ENCODE results near the gene SLC7A7. TPM values are rescaled to one million over a fixed set of nuclear protein-coding genes. Genes with fewer than 3 reads are reported as not detected.
"Not testable (repeated sequence)": the region's sequence is repeated elsewhere in the genome, so short reads cannot be mapped to it uniquely, and the experiment has no call there.

The SLC7A7 gene
- total RNA-seq, 1 donor from 2014 or later, result 14.3 TPM

- Mint-ChIP-seq H3K36me3 (ENCODE audit: low read depth, unreplicated experiment) (peaks cover 13% of the 10 kb centered on the region), H3K9me3 (ENCODE audit: unreplicated experiment) (no peaks in the 10 kb centered on the region), H3K4me3 (ENCODE audit: unreplicated experiment) (no peak overlapping the region), H3K27me3 (ENCODE audit: low read depth, unreplicated experiment) (no peaks in the 10 kb centered on the region), H3K27ac (ENCODE audit: unreplicated experiment) (no peak overlapping the region), H3K4me1 (ENCODE audit: low read depth, unreplicated experiment) (peaks cover 19% of the 10 kb centered on the region)
- Histone ChIP-seq H3K27ac (ENCODE audit: low read depth, low read length) (no peak overlapping the region), H3K9ac (ENCODE audit: low read length) (no peak overlapping the region), H3K36me3 (ENCODE audit: insufficient read depth, low read length) (peaks cover 9% of the 10 kb centered on the region), H3K4me3 (ENCODE audit: insufficient read depth, low read depth, low read length) (no peak overlapping the region), H2AFZ (ENCODE audit: low read depth, low read length) (no peak overlapping the region), H3K9me3 (ENCODE audit: insufficient read depth, low read depth, low read length) (no peaks in the 10 kb centered on the region), H3K79me2 (ENCODE audit: insufficient read depth, low read length) (no peaks in the 10 kb centered on the region), H4K20me1 (ENCODE audit: insufficient read depth, low read length) (no peaks in the 10 kb centered on the region), H3K27me3 (ENCODE audit: insufficient read depth, low read length) (no peaks in the 10 kb centered on the region), H3K4me2 (ENCODE audit: low read length) (no peak overlapping the region), H3K4me1 (ENCODE audit: insufficient read depth, low read length) (peaks cover 4% of the 10 kb centered on the region)
- no peak for DNase-seq (ENCODE audit: low read depth)
- no peak for FAIRE-seq
- no peak for TF ChIP-seq CTCF (IDR thresholded peaks at IDR 0.05; ENCODE audit: insufficient read depth, low read depth, low read length)
- TF ChIP-seq EZH2 (IDR thresholded peaks at IDR 0.05; ENCODE audit: insufficient read depth, low read length), result no peak
Measured at GRCh38 chr14:22778084-22778483, 37.2 kb downstream of the SLC7A7 start.

- H3K36me3 Mint-ChIP-seq (ENCODE audit: low read depth, unreplicated experiment), result peaks cover 13% of the 10 kb centered on the region
- not testable (repeated sequence) for FAIRE-seq
Measured at GRCh38 chr14:22776849-22777248, 38.4 kb downstream of the SLC7A7 start.

GRCh38 chr14:22776215-22776614 lies 39.0 kb downstream of the SLC7A7 start:
- TF ChIP-seq EZH2 (IDR thresholded peaks at IDR 0.05; ENCODE audit: insufficient read depth, low read length) (no peak), CTCF (IDR thresholded peaks at IDR 0.05; ENCODE audit: insufficient read depth, low read depth, low read length) (no peak)
- Histone ChIP-seq H3K27ac (ENCODE audit: low read depth, low read length) (no peak overlapping the region), H3K4me3 (ENCODE audit: insufficient read depth, low read depth, low read length) (no peak overlapping the region), H2AFZ (ENCODE audit: low read depth, low read length) (no peak overlapping the region), H3K79me2 (ENCODE audit: insufficient read depth, low read length) (no peaks in the 10 kb centered on the region), H3K9ac (ENCODE audit: low read length) (no peak overlapping the region), H4K20me1 (ENCODE audit: insufficient read depth, low read length) (no peaks in the 10 kb centered on the region), H3K36me3 (ENCODE audit: insufficient read depth, low read length) (peaks cover 23% of the 10 kb centered on the region), H3K9me3 (ENCODE audit: insufficient read depth, low read depth, low read length) (no peaks in the 10 kb centered on the region), H3K4me1 (ENCODE audit: insufficient read depth, low read length) (no peaks in the 10 kb centered on the region), H3K27me3 (ENCODE audit: insufficient read depth, low read length) (no peaks in the 10 kb centered on the region), H3K4me2 (ENCODE audit: low read length) (no peak overlapping the region)
- DNase-seq (ENCODE audit: low read depth) (no peak), FAIRE-seq (no peak)
- H3K4me1 Mint-ChIP-seq (ENCODE audit: low read depth, unreplicated experiment), result peaks cover 13% of the 10 kb centered on the region
- H3K36me3 Mint-ChIP-seq (ENCODE audit: low read depth, unreplicated experiment), result peaks cover 20% of the 10 kb centered on the region
- H3K9me3 Mint-ChIP-seq (ENCODE audit: unreplicated experiment), result no peaks in the 10 kb centered on the region
- H3K4me3 Mint-ChIP-seq (ENCODE audit: unreplicated experiment), result no peak overlapping the region
- H3K27ac Mint-ChIP-seq (ENCODE audit: unreplicated experiment), result no peak overlapping the region
- no peaks in the 10 kb centered on the region for H3K27me3 Mint-ChIP-seq (ENCODE audit: low read depth, unreplicated experiment)

More at GRCh38 chr14:22776849-22777248, 38.4 kb downstream of the SLC7A7 start:
- peaks cover 17% of the 10 kb centered on the region for H3K36me3 ChIP-seq (ENCODE audit: insufficient read depth, low read length)
- DNase-seq (ENCODE audit: low read depth); H2AFZ ChIP-seq (ENCODE audit: low read depth, low read length); H3K4me1 ChIP-seq (ENCODE audit: insufficient read depth, low read length); H3K9me3 ChIP-seq (ENCODE audit: insufficient read depth, low read depth, low read length); H3K4me3 ChIP-seq (ENCODE audit: insufficient read depth, low read depth, low read length); H3K4me2 ChIP-seq (ENCODE audit: low read length); H3K27me3 ChIP-seq (ENCODE audit: insufficient read depth, low read length); H3K27ac ChIP-seq (ENCODE audit: low read depth, low read length); H4K20me1 ChIP-seq (ENCODE audit: insufficient read depth, low read length); H3K9me3 Mint-ChIP-seq (ENCODE audit: unreplicated experiment); H3K9ac ChIP-seq (ENCODE audit: low read length); H3K4me3 Mint-ChIP-seq (ENCODE audit: unreplicated experiment); H3K27me3 Mint-ChIP-seq (ENCODE audit: low read depth, unreplicated experiment); H3K79me2 ChIP-seq (ENCODE audit: insufficient read depth, low read length): not testable (repeated sequence)
- Mint-ChIP-seq H3K27ac (ENCODE audit: unreplicated experiment) (peak overlapping the region; percentile 34), H3K4me1 (ENCODE audit: low read depth, unreplicated experiment) (peaks cover 19% of the 10 kb centered on the region)
